SK-N-DZ (cell line): ENCODE results near the gene GMCL1. TPM values are rescaled to one million over a fixed set of nuclear protein-coding genes. Genes with fewer than 3 reads are reported as not detected.
"Not testable (repeated sequence)": the region's sequence is repeated elsewhere in the genome, so short reads cannot be mapped to it uniquely, and the experiment has no call there.

Experiments used
- DNase-seq: peaks from one replicate; pipeline ENCODE4 v3.0.0-alpha.2; 2015; ENCODE audit warnings: low spot score
- polyA plus RNA-seq, 2 experiments: library from polyadenylated mRNA; depleted of rRNA; stranded (reverse); fragments of >200 nt; gene quantifications; 2 replicates each; pipeline ENCODE4 v1.2.3, GENCODE V29; 2014

The GMCL1 gene, protein sequence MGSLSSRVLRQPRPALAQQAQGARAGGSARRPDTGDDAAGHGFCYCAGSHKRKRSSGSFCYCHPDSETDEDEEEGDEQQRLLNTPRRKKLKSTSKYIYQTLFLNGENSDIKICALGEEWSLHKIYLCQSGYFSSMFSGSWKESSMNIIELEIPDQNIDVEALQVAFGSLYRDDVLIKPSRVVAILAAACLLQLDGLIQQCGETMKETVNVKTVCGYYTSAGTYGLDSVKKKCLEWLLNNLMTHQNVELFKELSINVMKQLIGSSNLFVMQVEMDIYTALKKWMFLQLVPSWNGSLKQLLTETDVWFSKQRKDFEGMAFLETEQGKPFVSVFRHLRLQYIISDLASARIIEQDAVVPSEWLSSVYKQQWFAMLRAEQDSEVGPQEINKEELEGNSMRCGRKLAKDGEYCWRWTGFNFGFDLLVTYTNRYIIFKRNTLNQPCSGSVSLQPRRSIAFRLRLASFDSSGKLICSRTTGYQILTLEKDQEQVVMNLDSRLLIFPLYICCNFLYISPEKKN
- 8.7 and 11.4 TPM in 2 replicates for polyA plus RNA-seq (2014; cell fraction: cytosol; rRNA removed)
- polyA plus RNA-seq (2014; cell fraction: nucleus; rRNA removed), result 7.1 and 8.0 TPM in 2 replicates

DNA sequence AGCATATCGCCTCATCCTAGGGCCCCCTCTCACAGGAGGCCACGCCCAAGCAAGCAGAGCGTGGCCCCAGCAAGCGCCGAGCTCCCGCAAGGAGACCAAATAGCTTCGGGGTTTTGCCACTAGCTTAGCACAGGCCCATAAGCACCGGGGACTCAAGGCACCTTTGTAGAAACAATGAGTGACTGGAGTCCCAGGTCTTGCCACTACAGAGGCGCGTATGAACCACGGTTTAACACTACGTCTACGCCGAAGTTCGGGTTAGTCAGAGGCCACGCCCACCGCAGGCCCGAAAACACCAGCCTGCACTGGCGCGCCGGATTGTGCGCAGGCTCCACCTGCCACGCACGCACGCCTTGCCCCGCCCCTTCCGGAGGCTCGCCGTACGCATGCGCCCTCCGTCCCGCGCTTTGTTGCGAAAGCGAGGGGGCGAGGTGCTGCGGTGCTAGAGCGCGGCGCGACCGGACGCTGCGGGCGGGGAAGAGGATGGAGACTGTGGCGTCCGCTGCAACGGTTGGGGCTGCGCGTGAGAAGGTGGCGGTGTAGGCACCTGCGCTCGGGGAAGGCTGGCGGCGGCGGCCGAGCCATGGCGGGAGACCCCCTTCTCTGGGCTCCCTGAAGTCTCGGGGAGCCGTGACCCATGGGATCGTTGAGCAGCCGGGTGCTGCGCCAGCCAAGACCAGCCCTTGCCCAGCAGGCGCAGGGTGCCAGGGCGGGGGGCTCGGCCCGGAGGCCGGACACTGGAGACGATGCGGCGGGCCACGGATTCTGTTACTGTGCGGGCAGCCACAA lies at the start of gene GMCL1:
Gene GMCL1 (plus strand): TSS at position 405 of the 789 bp plus-strand sequence. CDS start 233 bp downstream, at position 638.
- peak; percentile 94 for DNase-seq

DNA sequence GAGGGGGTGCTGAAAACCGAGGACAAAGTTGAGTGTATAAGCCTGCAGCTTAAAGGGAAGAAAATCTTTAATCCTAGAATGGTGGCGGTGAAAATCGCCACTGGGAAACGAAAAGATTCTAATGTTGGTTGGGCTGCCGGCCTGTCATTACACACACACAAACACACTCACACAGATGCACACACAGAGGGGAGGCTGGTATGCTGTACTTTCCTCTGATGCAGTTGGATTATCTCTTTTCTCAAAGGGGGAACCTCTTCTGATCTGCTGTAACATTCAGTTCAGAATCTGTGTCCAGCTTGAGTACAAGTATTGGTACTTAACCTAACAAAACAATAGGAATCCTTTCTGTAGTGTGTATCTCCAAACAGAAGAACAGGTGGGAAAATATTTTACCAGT lies 48.5 kb upstream of the GMCL1 start:
- no peak for DNase-seq

GRCh38 chr2:69781321-69782248 lies 47.9 kb upstream of the GMCL1 start:
- no peak for DNase-seq

DNA sequence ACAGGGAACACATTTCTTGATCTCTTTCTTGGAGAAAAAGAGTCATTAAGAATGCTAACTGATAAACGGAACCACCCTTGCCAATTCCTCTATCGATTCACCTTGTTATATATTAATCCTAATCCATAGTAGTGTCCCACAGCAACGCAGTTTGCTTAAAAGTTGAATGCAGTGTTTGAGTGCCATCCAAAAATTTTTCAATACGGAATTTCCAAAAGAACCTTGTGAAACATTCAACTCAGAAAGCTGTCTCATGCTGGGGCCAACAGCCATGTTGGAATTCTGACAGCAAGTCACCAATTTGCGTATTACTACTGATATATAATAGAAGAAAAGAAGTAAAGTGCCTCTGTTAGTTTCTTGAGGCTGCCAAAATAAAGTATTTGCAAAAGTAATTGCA lies 45.2 kb upstream of the GMCL1 start:
- DNase-seq, result no peak

- no peak for DNase-seq
Observed at GRCh38 chr2:69785358-69785757, 44.1 kb upstream of the GMCL1 start.

GRCh38 chr2:69786052-69786560 lies 43.4 kb upstream of the GMCL1 start:
- no peak for DNase-seq

DNA sequence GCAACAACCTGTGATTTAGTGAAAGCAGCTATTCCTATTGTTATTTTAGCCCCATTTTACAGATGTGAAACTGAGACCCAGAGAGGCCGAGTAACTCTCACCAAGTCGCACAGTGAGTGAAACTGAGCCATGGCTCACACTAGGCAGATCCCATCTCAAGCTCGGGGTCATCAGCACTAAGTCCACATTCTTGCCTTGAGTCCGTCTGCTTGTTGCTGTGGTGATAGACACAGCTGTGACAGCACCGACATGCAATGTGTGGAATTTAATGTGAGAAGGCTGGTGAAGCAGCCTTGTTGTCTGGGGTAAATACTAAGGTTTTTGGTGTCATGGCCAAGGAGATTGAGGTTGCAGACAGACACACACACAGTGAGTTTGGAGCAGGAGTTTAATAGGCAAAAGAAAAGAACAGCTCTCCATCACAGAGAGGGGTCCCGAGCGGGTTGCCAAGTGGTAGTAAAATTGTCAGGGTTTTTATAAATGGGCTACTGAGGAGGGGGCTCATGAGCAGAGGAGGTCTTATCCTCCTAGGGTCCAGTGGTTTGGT lies 40.2 kb upstream of the GMCL1 start:
- DNase-seq, result no peak

GRCh38 chr2:69789772-69790600 lies 39.5 kb upstream of the GMCL1 start:
- DNase-seq, result no peak

- DNase-seq, result no peak
Observed at GRCh38 chr2:69790601-69790959, 38.9 kb upstream of the GMCL1 start.

DNA sequence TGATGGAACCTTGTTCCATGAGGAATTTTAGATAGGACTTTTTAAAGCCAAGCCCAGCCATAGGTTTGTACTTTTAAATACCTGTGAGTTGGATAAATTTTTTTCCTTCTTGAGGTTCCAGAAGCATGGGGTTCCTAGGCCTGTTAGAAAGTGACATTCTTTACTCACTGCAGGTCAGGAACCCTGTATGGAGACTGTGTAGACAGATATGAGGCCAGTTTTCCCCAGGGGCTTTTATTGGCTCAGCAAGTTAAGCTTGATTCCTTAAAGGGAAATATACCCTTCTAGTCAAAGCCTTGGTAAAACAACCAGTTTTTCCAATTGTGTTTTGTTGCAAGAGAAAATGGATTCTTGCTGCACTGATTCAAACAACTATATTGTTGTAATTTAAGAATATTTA lies 38.4 kb upstream of the GMCL1 start:
- no peak for DNase-seq

GRCh38 chr2:69796174-69796573 lies 33.3 kb upstream of the GMCL1 start:
- DNase-seq, result no peak

DNA sequence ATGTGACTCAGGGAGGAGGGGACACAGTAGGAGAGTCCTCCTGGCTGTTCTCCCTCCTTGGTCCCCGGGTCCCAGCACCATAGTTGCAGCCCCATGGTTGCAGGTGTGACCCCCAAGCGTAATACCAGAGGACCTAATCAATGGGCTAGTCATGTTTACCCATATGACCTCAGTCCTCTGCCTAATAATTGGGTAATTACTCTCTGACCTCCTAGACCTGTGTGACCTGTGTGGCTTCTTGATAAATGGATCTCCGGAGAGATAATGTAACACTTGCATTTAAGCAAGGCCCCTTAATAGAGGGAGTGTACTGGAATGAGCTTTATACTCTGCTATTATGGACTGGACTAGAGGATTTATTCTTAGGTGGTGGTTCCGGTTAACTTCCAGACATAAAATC lies 32.2 kb upstream of the GMCL1 start:
- DNase-seq, result no peak

DNA sequence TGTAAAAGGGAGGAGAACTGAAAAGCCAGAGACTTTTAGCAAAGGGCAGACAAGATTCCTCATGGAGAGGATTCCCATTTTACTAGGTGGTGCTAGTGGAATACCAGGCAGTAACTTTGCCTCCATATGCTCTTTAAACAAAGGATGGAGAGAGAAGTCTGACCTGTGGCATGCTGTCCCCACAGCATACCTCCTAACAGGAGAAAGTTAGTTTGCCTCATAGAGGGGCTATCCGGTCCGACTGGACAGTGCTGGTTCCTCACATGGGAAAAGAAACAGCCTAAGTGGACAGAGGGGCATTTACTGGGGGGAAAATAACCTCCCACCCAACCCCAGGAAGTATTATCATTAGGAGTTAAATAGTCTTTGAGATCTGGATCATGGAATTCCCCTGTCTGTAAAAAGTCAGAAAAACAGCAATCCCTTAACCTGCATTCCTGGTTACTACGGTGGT lies 31.6 kb upstream of the GMCL1 start:
- DNase-seq, result no peak

GRCh38 chr2:69798290-69798908 lies 31.1 kb upstream of the GMCL1 start:
- DNase-seq, result no peak

DNA sequence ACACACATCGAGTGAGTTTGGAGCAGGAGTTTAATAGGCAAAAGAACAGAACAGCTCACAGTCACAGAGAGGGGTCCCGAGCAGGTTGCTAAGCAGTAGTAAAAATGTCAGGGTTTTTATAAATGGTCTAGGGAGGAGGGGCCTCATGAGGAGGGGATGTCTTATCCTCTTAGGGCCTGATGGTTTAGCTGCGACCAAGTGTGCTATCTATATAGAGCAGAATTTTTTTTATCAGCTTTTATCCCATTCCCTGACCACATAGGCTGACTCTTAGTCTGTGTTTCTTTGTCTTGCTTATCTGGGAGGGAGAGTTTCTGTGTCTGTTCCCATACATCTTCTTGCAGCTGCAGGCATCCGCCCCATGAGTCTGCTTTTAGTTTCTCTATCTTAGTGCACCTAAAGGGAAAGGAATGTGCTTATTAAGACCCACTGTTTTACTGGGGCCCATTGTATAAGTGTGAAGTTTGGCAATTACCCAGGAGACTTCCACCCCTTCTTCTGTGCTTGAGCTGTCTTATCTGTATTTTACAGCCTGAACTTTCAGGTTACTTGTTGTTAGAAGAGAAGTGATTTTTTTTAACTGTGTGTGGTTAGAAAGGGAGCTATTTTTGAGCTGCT lies 30.4 kb upstream of the GMCL1 start:
- no peak for DNase-seq

GRCh38 chr2:69801745-69802290 lies 27.6 kb upstream of the GMCL1 start:
- DNase-seq, result no peak

- not testable (repeated sequence) for DNase-seq
Observed at GRCh38 chr2:69802781-69803367, 26.6 kb upstream of the GMCL1 start.

GRCh38 chr2:69804416-69804815 lies 25.0 kb upstream of the GMCL1 start:
- no peak for DNase-seq
